WTC11 (cell line): ENCODE measurements around the gene WSCD1. TPM values are rescaled to one million over a fixed set of nuclear protein-coding genes. Genes with fewer than 3 reads are reported as not detected.

Experiments
- ATAC-seq: fragments of 200-7000 bp; cut with Tn5 transposase; 2 replicates; pipeline ENCODE4 v1.10.0; 2021; ENCODE audit warnings: mild to moderate bottlenecking, moderate library complexity
- CTCF ChIA-PET: fragments of 300-600 bp; sonication (Branson Sonifier 250); formaldehyde crosslinking; loops from one replicate; lab custom pipeline; 2021; ENCODE audit warnings: antibody characterized with exemption; lab: Charles Lee
- POLR2A ChIA-PET: fragments of 350-600 bp; sonication (Branson Sonifier 250); formaldehyde crosslinking; loops from one replicate; lab custom pipeline; 2021; ENCODE audit warnings: antibody characterized with exemption; lab: Charles Lee
- DNase-seq: peaks from one replicate; pipeline ENCODE4 v3.0.0; 2021; ENCODE audit warnings: low spot score
- H3K27ac Mint-ChIP-seq: 2 replicates; pipeline ENCODE4 v1.8.0; 2021; ENCODE audit warnings: mixed read lengths
- H3K27me3 Mint-ChIP-seq: 2 replicates; pipeline ENCODE4 v1.8.0; 2021; ENCODE audit warnings: low read depth, mild to moderate bottlenecking, moderate library complexity, mixed read lengths
- H3K36me3 Mint-ChIP-seq: 2 replicates; pipeline ENCODE4 v1.8.0; 2021; ENCODE audit warnings: mixed read lengths
- H3K4me1 Mint-ChIP-seq: 2 replicates; pipeline ENCODE4 v1.8.0; 2022; ENCODE audit warnings: mixed read lengths
- H3K4me3 Mint-ChIP-seq: 2 replicates; pipeline ENCODE4 v1.8.0; 2021; ENCODE audit warnings: mild to moderate bottlenecking, moderate library complexity, mixed read lengths
- H3K9me3 Mint-ChIP-seq: 2 replicates; pipeline ENCODE4 v1.8.0; 2021; ENCODE audit warnings: mixed read lengths
- AR ChIP-seq: fragments of 250-450 bp; sonication (Bioruptor Pico); IDR thresholded peaks from 2 replicates; pipeline ENCODE4 v1.9.0; 2021; ENCODE audit warnings: mild to moderate bottlenecking
- CBFB ChIP-seq: sonication (generic); formaldehyde crosslinking; IDR thresholded peaks from 2 replicates; pipeline ENCODE4 v1.8.1; 2022; ENCODE audit warnings: mild to moderate bottlenecking, low read depth, missing genetic modification reagents
- CREB1 ChIP-seq: sonication (generic); formaldehyde crosslinking; IDR thresholded peaks from 2 replicates; pipeline ENCODE4 v1.8.0; 2023; ENCODE audit warnings: mild to moderate bottlenecking, missing genetic modification reagents
- ELF4 ChIP-seq: sonication (generic); formaldehyde crosslinking; IDR thresholded peaks from 2 replicates; pipeline ENCODE4 v1.8.1; 2022; ENCODE audit warnings: low read depth, mild to moderate bottlenecking, moderate library complexity, missing genetic modification reagents
- EMX1 ChIP-seq: fragments of 250-450 bp; sonication (Bioruptor Pico); IDR thresholded peaks from 2 replicates; pipeline ENCODE4 v1.8.0; 2021; ENCODE audit warnings: mild to moderate bottlenecking
- ETV6 ChIP-seq: sonication (generic); formaldehyde crosslinking; IDR thresholded peaks from 2 replicates; pipeline ENCODE4 v1.8.1; 2022; ENCODE audit warnings: mild to moderate bottlenecking, missing genetic modification reagents
- FOXK1 ChIP-seq: sonication (generic); formaldehyde crosslinking; IDR thresholded peaks from 2 replicates; pipeline ENCODE4 v1.8.0; 2022; ENCODE audit warnings: mild to moderate bottlenecking, moderate library complexity, missing genetic modification reagents
- GABPB1 ChIP-seq: sonication (generic); formaldehyde crosslinking; IDR thresholded peaks from 2 replicates; pipeline ENCODE4 v1.8.1; 2023; ENCODE audit warnings: mild to moderate bottlenecking, missing genetic modification reagents
- GRHL2 ChIP-seq: fragments of 250-450 bp; sonication (Bioruptor Pico); IDR thresholded peaks from 2 replicates; pipeline ENCODE4 v1.8.0; 2022; ENCODE audit warnings: mild to moderate bottlenecking, moderate library complexity; ENCODE audit not compliant: insufficient replicate concordance, severe bottlenecking
- GTF2I ChIP-seq: fragments of 250-450 bp; sonication (Bioruptor Pico); conservative IDR thresholded peaks from 2 replicates; pipeline ENCODE4 v1.4.0; 2021; ENCODE audit warnings: mild to moderate bottlenecking
- IRF1 ChIP-seq: sonication (generic); formaldehyde crosslinking; IDR thresholded peaks from 2 replicates; pipeline ENCODE4 v1.8.0; 2023; ENCODE audit warnings: missing genetic modification reagents
- NR3C1 ChIP-seq: sonication (generic); formaldehyde crosslinking; conservative IDR thresholded peaks from 2 replicates; pipeline ENCODE4 v1.8.1; 2023; ENCODE audit warnings: low read depth, mild to moderate bottlenecking, missing genetic modification reagents
- OVOL2 ChIP-seq: fragments of 250-450 bp; sonication (Bioruptor Pico); IDR thresholded peaks from 2 replicates; pipeline ENCODE4 v1.9.0; 2021; ENCODE audit warnings: mild to moderate bottlenecking, borderline replicate concordance
- PRRX2 ChIP-seq: fragments of 250-450 bp; sonication (Bioruptor Pico); IDR thresholded peaks from 2 replicates; pipeline ENCODE4 v1.8.0; 2021; ENCODE audit warnings: mild to moderate bottlenecking
- SOX15 ChIP-seq: fragments of 250-450 bp; sonication (Bioruptor Pico); IDR thresholded peaks from 2 replicates; pipeline ENCODE4 v1.9.0; 2021; ENCODE audit warnings: mild to moderate bottlenecking
- TCF7 ChIP-seq: sonication (generic); formaldehyde crosslinking; IDR thresholded peaks from 2 replicates; pipeline ENCODE4 v1.8.0; 2022; ENCODE audit warnings: mild to moderate bottlenecking, low read depth, missing genetic modification reagents, moderate library complexity
- TEAD1 ChIP-seq: sonication (generic); formaldehyde crosslinking; IDR thresholded peaks from 2 replicates; pipeline ENCODE4 v1.8.0; 2022; ENCODE audit warnings: mild to moderate bottlenecking, missing genetic modification reagents
- ZNF396 ChIP-seq: fragments of 250-450 bp; sonication (Bioruptor Pico); IDR thresholded peaks from 2 replicates; pipeline ENCODE4 v1.8.0; 2021; ENCODE audit warnings: mild to moderate bottlenecking, moderate library complexity, borderline replicate concordance
- ZNF423 ChIP-seq: fragments of 250-450 bp; sonication (Bioruptor Pico); IDR thresholded peaks from 2 replicates; pipeline ENCODE4 v2.1.2; 2022; ENCODE audit warnings: mild to moderate bottlenecking, moderate library complexity
- ZNF512 ChIP-seq: sonication (generic); formaldehyde crosslinking; IDR thresholded peaks from 2 replicates; pipeline ENCODE4 v1.8.1; 2022; ENCODE audit warnings: missing genetic modification reagents, borderline replicate concordance
- total RNA-seq: library from RNA; stranded (reverse); gene quantifications from 3 replicates; pipeline ENCODE4 v1.2.3, GENCODE V29; 2021
- TF ChIP-seq, protein P1 (sequence below): fragments of 250-450 bp; sonication (Bioruptor Pico); conservative IDR thresholded peaks from 2 replicates; pipeline ENCODE4 v1.9.0; 2021; ENCODE audit warnings: mild to moderate bottlenecking
- TF ChIP-seq, protein P2 (sequence below): fragments of 250-450 bp; sonication (Bioruptor Pico); IDR thresholded peaks from 2 replicates; pipeline ENCODE4 v1.9.0; 2021; ENCODE audit warnings: moderate library complexity, mild to moderate bottlenecking, inconsistent platforms, borderline replicate concordance
- TF ChIP-seq, protein P3 (sequence below): fragments of 250-450 bp; sonication (Bioruptor Pico); IDR thresholded peaks from 2 replicates; pipeline ENCODE4 v1.9.0; 2021; ENCODE audit warnings: mild to moderate bottlenecking
- TF ChIP-seq, protein P4 (sequence below): sonication (generic); formaldehyde crosslinking; IDR thresholded peaks from 2 replicates; pipeline ENCODE4 v1.8.1; 2023; ENCODE audit warnings: mild to moderate bottlenecking, missing genetic modification reagents, moderate library complexity
- TF ChIP-seq, protein P5 (sequence below): fragments of 200-600 bp; IDR thresholded peaks from 2 replicates; pipeline ENCODE4 v1.8.0; 2022; ENCODE audit warnings: antibody characterized with exemption

Gene WSCD1
- total RNA-seq, 1 experiment from 2014 or later: 57.5 TPM

- ChIA-PET POLR2A (no interaction called here), CTCF (no interaction called here)
- H3K4me1 Mint-ChIP-seq: peaks cover 10% of the 10 kb centered on the region
- H3K27ac Mint-ChIP-seq: no peak overlapping the region
- no peaks in the 10 kb centered on the region for H3K9me3 Mint-ChIP-seq
- TF ChIP-seq NR3C1 (CRISPR knock-in tag) (no peak), TEAD1 (CRISPR knock-in tag) (no peak), GRHL2 (no peak), TCF7 (no peak), CBFB (CRISPR knock-in tag) (no peak), ELF4 (CRISPR knock-in tag) (no peak), ZNF423 (CRISPR knock-in tag) (no peak), AR (CRISPR knock-in tag) (no peak), SOX15 (CRISPR knock-in tag) (no peak), CREB1 (CRISPR knock-in tag) (no peak), ZNF396 (CRISPR knock-in tag) (no peak), FOXK1 (no peak), GTF2I (CRISPR knock-in tag) (no peak), GABPB1 (CRISPR knock-in tag) (no peak), IRF1 (no peak), PRRX2 (CRISPR knock-in tag) (no peak)
- TF ChIP-seq, protein P1, sequence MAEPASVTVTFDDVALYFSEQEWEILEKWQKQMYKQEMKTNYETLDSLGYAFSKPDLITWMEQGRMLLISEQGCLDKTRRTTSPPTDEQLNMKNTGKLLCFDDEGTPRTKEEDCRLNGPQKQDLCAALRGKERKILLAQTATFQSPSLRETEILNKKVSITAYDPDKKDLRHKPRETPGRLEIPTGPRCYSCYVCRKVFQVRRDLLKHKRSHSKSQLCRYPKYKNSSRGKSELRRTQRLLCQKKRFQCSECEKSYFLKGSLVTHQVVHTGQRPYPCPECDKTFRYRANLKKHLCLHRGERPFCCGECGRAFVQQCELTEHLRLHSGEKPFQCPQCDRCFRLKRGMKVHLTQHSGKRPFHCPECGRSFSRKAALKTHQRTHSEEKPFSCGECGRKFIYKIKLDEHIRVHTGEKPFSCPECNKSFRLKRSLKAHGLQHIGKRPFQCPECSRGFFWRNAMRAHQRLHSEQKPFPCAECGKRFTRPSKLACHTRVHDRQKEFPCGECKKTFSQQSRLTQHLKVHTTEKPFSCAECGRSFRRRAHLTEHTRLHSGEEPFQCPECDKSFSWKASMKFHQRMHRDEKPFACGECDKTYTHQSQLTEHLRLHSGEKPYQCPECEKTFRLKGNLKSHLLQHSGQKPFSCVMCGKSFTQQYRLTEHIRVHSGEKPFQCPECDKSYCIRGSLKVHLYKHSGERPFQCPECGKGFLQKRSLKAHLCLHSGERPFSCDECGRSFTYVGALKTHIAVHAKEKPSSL (CRISPR knock-in tag): no peak
- TF ChIP-seq, protein P2, sequence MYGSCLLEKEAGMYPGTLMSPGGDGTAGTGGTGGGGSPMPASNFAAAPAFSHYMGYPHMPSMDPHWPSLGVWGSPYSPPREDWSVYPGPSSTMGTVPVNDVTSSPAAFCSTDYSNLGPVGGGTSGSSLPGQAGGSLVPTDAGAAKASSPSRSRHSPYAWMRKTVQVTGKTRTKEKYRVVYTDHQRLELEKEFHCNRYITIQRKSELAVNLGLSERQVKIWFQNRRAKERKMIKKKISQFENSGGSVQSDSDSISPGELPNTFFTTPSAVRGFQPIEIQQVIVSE: no peak
- TF ChIP-seq, protein P3, sequence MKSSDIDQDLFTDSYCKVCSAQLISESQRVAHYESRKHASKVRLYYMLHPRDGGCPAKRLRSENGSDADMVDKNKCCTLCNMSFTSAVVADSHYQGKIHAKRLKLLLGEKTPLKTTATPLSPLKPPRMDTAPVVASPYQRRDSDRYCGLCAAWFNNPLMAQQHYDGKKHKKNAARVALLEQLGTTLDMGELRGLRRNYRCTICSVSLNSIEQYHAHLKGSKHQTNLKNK (CRISPR knock-in tag): no peak
- peaks cover 49% of the 10 kb centered on the region for H3K36me3 Mint-ChIP-seq
- H3K4me3 Mint-ChIP-seq: no peak overlapping the region
- H3K27me3 Mint-ChIP-seq: no peaks in the 10 kb centered on the region
- ATAC-seq (no peak), DNase-seq (no peak)
These were observed 22.8 kb downstream of the WSCD1 start for GRCh38 chr17:6092903-6093468.

GRCh38 chr17:6094453-6094852 lies 24.3 kb downstream of the WSCD1 start:
- CTCF ChIA-PET: no interaction called here
- no peaks in the 10 kb centered on the region for H3K9me3 Mint-ChIP-seq
- POLR2A ChIA-PET: no interaction called here
- H3K27me3 Mint-ChIP-seq: no peaks in the 10 kb centered on the region
- H3K36me3 Mint-ChIP-seq: peaks cover 56% of the 10 kb centered on the region
- no peak overlapping the region for H3K4me3 Mint-ChIP-seq
- peaks cover 24% of the 10 kb centered on the region for H3K4me1 Mint-ChIP-seq
- no peak overlapping the region for H3K27ac Mint-ChIP-seq
- ATAC-seq: no peak
- DNase-seq: no peak
- TF ChIP-seq ZNF512 (CRISPR knock-in tag) (no peak), SOX15 (CRISPR knock-in tag) (no peak), OVOL2 (CRISPR knock-in tag) (no peak), EMX1 (CRISPR knock-in tag) (no peak), TEAD1 (CRISPR knock-in tag) (no peak), ETV6 (CRISPR knock-in tag) (no peak), CREB1 (CRISPR knock-in tag) (no peak)
- TF ChIP-seq, protein P4, sequence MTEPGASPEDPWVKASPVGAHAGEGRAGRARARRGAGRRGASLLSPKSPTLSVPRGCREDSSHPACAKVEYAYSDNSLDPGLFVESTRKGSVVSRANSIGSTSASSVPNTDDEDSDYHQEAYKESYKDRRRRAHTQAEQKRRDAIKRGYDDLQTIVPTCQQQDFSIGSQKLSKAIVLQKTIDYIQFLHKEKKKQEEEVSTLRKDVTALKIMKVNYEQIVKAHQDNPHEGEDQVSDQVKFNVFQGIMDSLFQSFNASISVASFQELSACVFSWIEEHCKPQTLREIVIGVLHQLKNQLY (CRISPR knock-in tag): no peak
- TF ChIP-seq, protein P3 (CRISPR knock-in tag): no peak
- TF ChIP-seq, protein P5, sequence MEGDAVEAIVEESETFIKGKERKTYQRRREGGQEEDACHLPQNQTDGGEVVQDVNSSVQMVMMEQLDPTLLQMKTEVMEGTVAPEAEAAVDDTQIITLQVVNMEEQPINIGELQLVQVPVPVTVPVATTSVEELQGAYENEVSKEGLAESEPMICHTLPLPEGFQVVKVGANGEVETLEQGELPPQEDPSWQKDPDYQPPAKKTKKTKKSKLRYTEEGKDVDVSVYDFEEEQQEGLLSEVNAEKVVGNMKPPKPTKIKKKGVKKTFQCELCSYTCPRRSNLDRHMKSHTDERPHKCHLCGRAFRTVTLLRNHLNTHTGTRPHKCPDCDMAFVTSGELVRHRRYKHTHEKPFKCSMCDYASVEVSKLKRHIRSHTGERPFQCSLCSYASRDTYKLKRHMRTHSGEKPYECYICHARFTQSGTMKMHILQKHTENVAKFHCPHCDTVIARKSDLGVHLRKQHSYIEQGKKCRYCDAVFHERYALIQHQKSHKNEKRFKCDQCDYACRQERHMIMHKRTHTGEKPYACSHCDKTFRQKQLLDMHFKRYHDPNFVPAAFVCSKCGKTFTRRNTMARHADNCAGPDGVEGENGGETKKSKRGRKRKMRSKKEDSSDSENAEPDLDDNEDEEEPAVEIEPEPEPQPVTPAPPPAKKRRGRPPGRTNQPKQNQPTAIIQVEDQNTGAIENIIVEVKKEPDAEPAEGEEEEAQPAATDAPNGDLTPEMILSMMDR: no peak
